Endothelial cell of umbilical vein (primary cell): ENCODE measurements around the gene OPCML. TPM values are rescaled to one million over a fixed set of nuclear protein-coding genes. Genes with fewer than 3 reads are reported as not detected.

ENCODE experiments used
- BruUV-seq: library from RNA; stranded (reverse); fragments of 400-500 nt; replicated peaks from 2 replicates; lab custom pipeline; 2021; lab: Mats Ljungman, UMichigan
- CTCF ChIA-PET: fragments of 300-600, 350-600 bp; sonication (Branson Sonifier 250); formaldehyde crosslinking; loops from one replicate; lab custom pipeline; 2021; ENCODE audit warnings: antibody characterized with exemption, inconsistent platforms; lab: Charles Lee
- POLR2A ChIA-PET: fragments of 300-600, 350-600 bp; sonication (Branson Sonifier 250); formaldehyde crosslinking; loops from one replicate; lab custom pipeline; 2021; ENCODE audit warnings: antibody characterized with exemption, inconsistent platforms; lab: Charles Lee
- DNase-seq: peaks from one replicate; pipeline ENCODE4 v3.0.0-alpha.2; 2011; ENCODE audit warnings: low read depth, low spot score
- FAIRE-seq: peaks from 2 replicates; lab custom pipeline; 2011; peaks lifted over from hg19 to GRCh38; lab: Jason Lieb, UNC
- H2AFZ ChIP-seq: 2 replicates; pipeline ENCODE4 v1.6.0; 2012; ENCODE audit warnings: low read depth, low read length, control low read depth, inconsistent platforms
- H3K27ac ChIP-seq: 2 replicates; pipeline ENCODE4 v1.5.1; 2011; ENCODE audit warnings: low read depth, mild to moderate bottlenecking, control low read depth, low read length, moderate library complexity; ENCODE audit not compliant: insufficient read depth
- H3K27me3 ChIP-seq, 2 experiments: 2 replicates each; pipeline versions ENCODE4 v1.6.0 to v1.6.1; 2011; ENCODE audit warnings: low read length in 2 of 2, mixed read lengths in 1 of 2; ENCODE audit not compliant: control insufficient read depth in 2 of 2, insufficient read depth in 2 of 2
- H3K36me3 ChIP-seq, 2 experiments: 2 replicates in 1 of 2; 3 replicates in 1 of 2; pipeline ENCODE4 v1.5.1; 2011; ENCODE audit warnings: low read length in 2 of 2, mild to moderate bottlenecking in 1 of 2, moderate library complexity in 1 of 2; ENCODE audit not compliant: control insufficient read depth in 2 of 2, insufficient read depth in 2 of 2; ENCODE audit errors: extremely low read depth in 1 of 2
- H3K4me1 ChIP-seq: 3 replicates; pipeline ENCODE4 v1.5.1; 2011; ENCODE audit warnings: mild to moderate bottlenecking, low read length; ENCODE audit not compliant: control insufficient read depth, insufficient read depth; ENCODE audit errors: extremely low read depth
- H3K4me2 ChIP-seq: 2 replicates; pipeline ENCODE4 v1.6.1; 2011; ENCODE audit warnings: low read length, control low read depth, mixed read lengths; ENCODE audit not compliant: insufficient read depth
- H3K4me3 ChIP-seq, 3 experiments: fragments of 200-600 bp in 1 of 3; sonication (generic), shearing (Covaris generic) in 1 of 3; replicated peaks in 1 of 3; 2 replicates each; pipeline ENCODE4 v1.5.1; 2011 to 2016; ENCODE audit warnings: control low read depth in 3 of 3, low read length in 3 of 3, mild to moderate bottlenecking in 2 of 3, inconsistent platforms in 1 of 3, low read depth in 1 of 3, moderate library complexity in 1 of 3; ENCODE audit not compliant: insufficient read depth in 1 of 3
- H3K79me2 ChIP-seq: 2 replicates; pipeline ENCODE4 v1.6.0; 2012; ENCODE audit warnings: low read length, inconsistent platforms; ENCODE audit not compliant: control insufficient read depth, insufficient read depth
- H3K9ac ChIP-seq: replicated peaks from 2 replicates; pipeline ENCODE3; 2011; ENCODE audit warnings: low read length, control low read depth; ENCODE audit not compliant: insufficient read depth; ENCODE audit errors: extremely low read depth
- H3K9me1 ChIP-seq: replicated peaks from 3 replicates; pipeline ENCODE4 v1.6.0; 2011; ENCODE audit warnings: mild to moderate bottlenecking, low read length; ENCODE audit not compliant: control insufficient read depth, insufficient read depth; ENCODE audit errors: extremely low read depth
- H3K9me3 ChIP-seq: replicated peaks from 2 replicates; pipeline ENCODE4 v1.5.1; 2012; ENCODE audit warnings: low read length, inconsistent platforms; ENCODE audit not compliant: control insufficient read depth, insufficient read depth
- H4K20me1 ChIP-seq: replicated peaks from 2 replicates; pipeline ENCODE3; 2011; ENCODE audit warnings: mild to moderate bottlenecking, low read length; ENCODE audit not compliant: control insufficient read depth, insufficient read depth; ENCODE audit errors: extremely low read depth
- EZH2 ChIP-seq: IDR thresholded peaks from 2 replicates; pipeline ENCODE4 v1.6.1; 2012; ENCODE audit warnings: borderline replicate concordance, low read depth, mild to moderate bottlenecking, moderate library complexity, low read length, inconsistent platforms; ENCODE audit not compliant: severe bottlenecking
- FOS ChIP-seq: IDR thresholded peaks from 2 replicates; pipeline ENCODE4 v1.6.1; 2011; ENCODE audit warnings: mild to moderate bottlenecking, low read length, moderate library complexity, borderline replicate concordance; ENCODE audit not compliant: insufficient read depth
- GATA2 ChIP-seq: IDR thresholded peaks from 2 replicates; pipeline ENCODE4 v1.7.0; 2011; ENCODE audit warnings: low read depth, mild to moderate bottlenecking, moderate library complexity, mixed read lengths, low read length; ENCODE audit not compliant: insufficient read length, insufficient read depth
- JUN ChIP-seq: IDR thresholded peaks from 2 replicates; pipeline ENCODE4 v1.6.1; 2011; ENCODE audit warnings: borderline replicate concordance, low read depth; ENCODE audit not compliant: insufficient read length, insufficient read depth
- MYC ChIP-seq: IDR thresholded peaks from one replicate; pipeline ENCODE4 v1.6.1; 2011; ENCODE audit warnings: mild to moderate bottlenecking, low read depth, low read length
- POLR2A ChIP-seq: IDR thresholded peaks from 2 replicates; pipeline ENCODE4 v1.6.1; 2012; ENCODE audit warnings: low read depth, mild to moderate bottlenecking, control low read depth, low read length
- POLR2AphosphoS5 ChIP-seq: IDR thresholded peaks from 2 replicates; pipeline ENCODE4 v1.6.1; 2012; ENCODE audit warnings: low read depth, mild to moderate bottlenecking, control low read depth, low read length, moderate library complexity; ENCODE audit not compliant: insufficient read depth
- dilution Hi-C: fragments of 300-500 bp; cut with MboI; formaldehyde crosslinking; loops from one replicate; pipeline ENCODE4 v1.15.0; 2019; ENCODE audit warnings: low sequenced_read_pairs; ENCODE audit not compliant: extremely low pct_ligation_motif_present
- intact Hi-C: fragments of 100-400 bp; cut with micrococcal nuclease; formaldehyde crosslinking; loops from one replicate; pipeline ENCODE4 v1.10.0; 2022
- polyA plus RNA-seq, 4 experiments: library from polyadenylated mRNA; depleted of rRNA in 3 of 4; stranded (reverse) in 3 of 4; unstranded in 1 of 4; fragments of >200 nt; gene quantifications; 2 replicates each; pipeline versions ENCODE4 v1.2.1 to v1.2.3, GENCODE V29; 2011 to 2012; ENCODE audit warnings: missing spikeins in 1 of 4
- total RNA-seq: library from RNA; stranded (reverse); gene quantifications from 2 replicates; pipeline ENCODE4 v1.2.3, GENCODE V29; 2021
- TF ChIP-seq, protein P1 (sequence below), 2 donors: IDR thresholded peaks; 1 replicate in 1 of 2; 2 replicates in 1 of 2; pipeline ENCODE4 v1.5.1; 2011; ENCODE audit warnings: low read length in 2 of 2, mild to moderate bottlenecking in 2 of 2, moderate library complexity in 2 of 2, control low read depth in 1 of 2, inconsistent platforms in 1 of 2, low read depth in 1 of 2; ENCODE audit not compliant: insufficient read depth in 1 of 2; ENCODE audit errors: extremely low read depth in 1 of 2
- TF ChIP-seq, protein P2 (sequence below): IDR thresholded peaks from 2 replicates; pipeline ENCODE4 v1.6.1; 2011; ENCODE audit not compliant: insufficient read depth, insufficient read length

Gene OPCML
- total and polyA plus RNA-seq, 2 donors (not counting 3 experiments of a cell fraction or from before 2014, with no cell fraction given) = not detected

DNA sequence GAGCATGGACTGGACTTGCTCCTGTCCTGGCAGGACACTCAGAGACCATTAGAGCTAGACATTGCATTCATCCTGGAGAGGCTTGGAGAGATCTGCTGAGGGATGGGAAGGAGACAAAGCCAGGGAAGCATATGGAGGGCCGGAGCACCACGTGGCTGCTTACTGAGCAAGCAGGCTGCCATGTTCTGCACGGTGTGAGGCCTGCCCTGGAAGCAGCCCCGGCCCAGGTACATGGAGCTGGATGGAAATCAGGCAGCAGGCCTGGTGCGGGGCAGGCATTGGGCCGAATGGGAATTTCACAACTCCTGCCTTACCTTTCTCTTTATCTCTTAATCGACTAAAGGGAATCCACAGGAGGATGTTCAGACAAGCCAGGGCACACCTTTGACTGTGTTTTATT lies 371.5 kb downstream of the OPCML start:
- FAIRE-seq = no peak
- Histone ChIP-seq H3K9me1 (no peaks in the 10 kb centered on the region), H3K4me1 (no peaks in the 10 kb centered on the region), H3K9ac (no peak overlapping the region), H3K36me3 (no peaks in the 10 kb centered on the region), H3K9me3 (no peaks in the 10 kb centered on the region), H3K79me2 (no peaks in the 10 kb centered on the region), H3K4me2 (no peak overlapping the region), H4K20me1 (no peaks in the 10 kb centered on the region), H2AFZ (no peak overlapping the region), H3K4me3 (no peak overlapping the region), H3K27me3 (no peaks in the 10 kb centered on the region), H3K27ac (no peak overlapping the region)
- POLR2A ChIA-PET = no interaction called here
- TF ChIP-seq POLR2AphosphoS5 (no peak), FOS (no peak), GATA2 (no peak), POLR2A (no peak), EZH2 (no peak), JUN (no peak), MYC (no peak)
- TF ChIP-seq, protein P1, sequence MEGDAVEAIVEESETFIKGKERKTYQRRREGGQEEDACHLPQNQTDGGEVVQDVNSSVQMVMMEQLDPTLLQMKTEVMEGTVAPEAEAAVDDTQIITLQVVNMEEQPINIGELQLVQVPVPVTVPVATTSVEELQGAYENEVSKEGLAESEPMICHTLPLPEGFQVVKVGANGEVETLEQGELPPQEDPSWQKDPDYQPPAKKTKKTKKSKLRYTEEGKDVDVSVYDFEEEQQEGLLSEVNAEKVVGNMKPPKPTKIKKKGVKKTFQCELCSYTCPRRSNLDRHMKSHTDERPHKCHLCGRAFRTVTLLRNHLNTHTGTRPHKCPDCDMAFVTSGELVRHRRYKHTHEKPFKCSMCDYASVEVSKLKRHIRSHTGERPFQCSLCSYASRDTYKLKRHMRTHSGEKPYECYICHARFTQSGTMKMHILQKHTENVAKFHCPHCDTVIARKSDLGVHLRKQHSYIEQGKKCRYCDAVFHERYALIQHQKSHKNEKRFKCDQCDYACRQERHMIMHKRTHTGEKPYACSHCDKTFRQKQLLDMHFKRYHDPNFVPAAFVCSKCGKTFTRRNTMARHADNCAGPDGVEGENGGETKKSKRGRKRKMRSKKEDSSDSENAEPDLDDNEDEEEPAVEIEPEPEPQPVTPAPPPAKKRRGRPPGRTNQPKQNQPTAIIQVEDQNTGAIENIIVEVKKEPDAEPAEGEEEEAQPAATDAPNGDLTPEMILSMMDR (IDR thresholded peaks at IDR 0.05; ENCODE audit: extremely low read depth in 1 of 2, insufficient read depth in 1 of 2, low read depth in 1 of 2, low read length in 2 of 2) = no peak
- TF ChIP-seq, protein P2, sequence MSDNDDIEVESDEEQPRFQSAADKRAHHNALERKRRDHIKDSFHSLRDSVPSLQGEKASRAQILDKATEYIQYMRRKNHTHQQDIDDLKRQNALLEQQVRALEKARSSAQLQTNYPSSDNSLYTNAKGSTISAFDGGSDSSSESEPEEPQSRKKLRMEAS = no peak
- CTCF ChIA-PET = no interaction called here
- no peak for DNase-seq
- no TSS peak for BruUV-seq
- dilution Hi-C loops = no loop called here
- intact Hi-C loops = no loop called here
